NCI-H345 (cell line): ENCODE data around the gene HID1.
"Not testable (repeated sequence)": the region's sequence is repeated elsewhere in the genome, so short reads cannot be mapped to it uniquely, and the experiment has no call there.

Source experiments
- DNase-seq: peaks from one replicate; lab custom pipeline; 2025; lab: John Stamatoyannopoulos, UW

Gene HID1, protein sequence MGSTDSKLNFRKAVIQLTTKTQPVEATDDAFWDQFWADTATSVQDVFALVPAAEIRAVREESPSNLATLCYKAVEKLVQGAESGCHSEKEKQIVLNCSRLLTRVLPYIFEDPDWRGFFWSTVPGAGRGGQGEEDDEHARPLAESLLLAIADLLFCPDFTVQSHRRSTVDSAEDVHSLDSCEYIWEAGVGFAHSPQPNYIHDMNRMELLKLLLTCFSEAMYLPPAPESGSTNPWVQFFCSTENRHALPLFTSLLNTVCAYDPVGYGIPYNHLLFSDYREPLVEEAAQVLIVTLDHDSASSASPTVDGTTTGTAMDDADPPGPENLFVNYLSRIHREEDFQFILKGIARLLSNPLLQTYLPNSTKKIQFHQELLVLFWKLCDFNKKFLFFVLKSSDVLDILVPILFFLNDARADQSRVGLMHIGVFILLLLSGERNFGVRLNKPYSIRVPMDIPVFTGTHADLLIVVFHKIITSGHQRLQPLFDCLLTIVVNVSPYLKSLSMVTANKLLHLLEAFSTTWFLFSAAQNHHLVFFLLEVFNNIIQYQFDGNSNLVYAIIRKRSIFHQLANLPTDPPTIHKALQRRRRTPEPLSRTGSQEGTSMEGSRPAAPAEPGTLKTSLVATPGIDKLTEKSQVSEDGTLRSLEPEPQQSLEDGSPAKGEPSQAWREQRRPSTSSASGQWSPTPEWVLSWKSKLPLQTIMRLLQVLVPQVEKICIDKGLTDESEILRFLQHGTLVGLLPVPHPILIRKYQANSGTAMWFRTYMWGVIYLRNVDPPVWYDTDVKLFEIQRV

DNA sequence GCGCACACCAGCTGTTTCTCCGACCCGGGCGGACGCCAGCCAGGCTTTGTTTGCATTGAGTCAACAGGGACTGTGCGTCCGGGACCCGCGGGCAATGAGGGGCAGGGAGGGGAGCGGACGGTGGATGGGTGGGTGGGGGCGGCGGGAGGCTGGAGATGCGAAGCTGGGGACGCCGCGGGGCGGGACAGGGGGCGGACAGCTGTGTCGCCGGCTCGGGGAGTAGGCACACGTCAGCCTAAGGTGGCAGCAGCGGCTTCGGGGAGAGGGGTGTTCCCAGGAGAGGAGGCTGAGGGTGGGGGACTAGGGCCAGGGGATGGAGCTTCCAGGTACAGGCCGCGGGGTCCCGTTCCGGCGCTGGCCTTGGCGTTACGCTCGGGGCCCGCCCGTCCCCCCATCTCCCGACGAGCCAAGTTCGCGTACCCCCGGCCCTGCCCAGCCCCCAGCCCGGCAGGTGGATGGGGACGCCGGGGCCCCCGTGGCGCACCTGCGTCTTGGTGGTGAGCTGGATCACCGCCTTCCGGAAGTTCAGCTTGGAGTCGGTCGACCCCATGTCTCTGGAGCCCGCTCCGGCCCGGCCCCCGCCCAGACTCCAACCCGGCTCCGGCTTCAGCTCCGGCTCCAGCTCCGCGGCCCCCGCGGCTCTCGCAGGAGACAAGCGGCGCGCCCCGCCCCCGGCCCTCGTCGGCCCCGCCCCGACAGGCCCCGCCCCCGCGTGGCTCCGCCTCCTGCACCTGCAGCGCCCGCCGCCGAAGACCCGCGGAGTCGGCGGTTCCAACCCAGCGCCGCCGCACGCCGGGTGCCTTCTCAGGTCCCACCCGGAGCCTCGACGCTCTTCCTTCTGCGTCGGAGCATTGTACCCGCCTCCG is at the start of gene HID1:
HID1 (minus strand) TSS at position 653 of the 866 bp plus-strand sequence; CDS start at position 550, 103 bp downstream.
- DNase-seq, result peak; percentile 87

DNA sequence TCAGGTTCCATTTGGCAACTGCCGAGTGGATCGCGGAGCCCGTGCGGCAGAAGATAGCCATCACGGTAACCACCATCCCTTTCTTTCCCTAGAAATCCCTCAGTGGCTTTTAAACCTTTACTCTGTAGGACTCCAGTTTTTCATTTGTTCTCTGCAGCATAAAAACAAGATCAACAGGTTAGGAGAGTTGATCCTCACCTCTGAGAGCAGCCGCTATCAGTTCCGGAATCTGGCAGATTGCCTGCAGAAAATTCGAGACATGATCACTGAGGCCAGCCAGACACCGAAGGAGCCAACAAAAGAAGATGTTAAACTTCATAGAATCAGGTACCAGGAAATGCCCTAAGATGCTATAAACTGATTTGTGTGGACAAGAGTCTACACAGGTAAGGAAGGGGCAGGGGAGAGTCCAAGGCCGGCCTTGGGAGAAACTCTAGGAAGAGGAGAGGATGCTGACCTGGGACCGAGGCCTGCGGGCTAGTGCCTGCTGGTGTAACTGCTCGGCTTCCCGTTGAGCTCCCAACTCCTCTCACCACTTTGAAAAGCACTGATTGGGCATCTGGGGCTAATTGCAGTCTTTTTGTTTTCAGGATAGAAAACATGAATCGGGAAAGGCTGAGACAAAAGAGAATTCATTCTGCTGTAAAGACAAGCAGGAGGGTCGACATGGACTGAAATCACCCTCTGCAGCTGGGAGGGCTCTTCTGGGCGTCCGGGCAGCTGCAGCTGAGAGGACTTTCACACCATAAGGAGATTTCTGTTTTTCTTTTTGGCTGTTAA is 48.0 kb upstream of the HID1 start:
- DNase-seq, result no peak

DNA sequence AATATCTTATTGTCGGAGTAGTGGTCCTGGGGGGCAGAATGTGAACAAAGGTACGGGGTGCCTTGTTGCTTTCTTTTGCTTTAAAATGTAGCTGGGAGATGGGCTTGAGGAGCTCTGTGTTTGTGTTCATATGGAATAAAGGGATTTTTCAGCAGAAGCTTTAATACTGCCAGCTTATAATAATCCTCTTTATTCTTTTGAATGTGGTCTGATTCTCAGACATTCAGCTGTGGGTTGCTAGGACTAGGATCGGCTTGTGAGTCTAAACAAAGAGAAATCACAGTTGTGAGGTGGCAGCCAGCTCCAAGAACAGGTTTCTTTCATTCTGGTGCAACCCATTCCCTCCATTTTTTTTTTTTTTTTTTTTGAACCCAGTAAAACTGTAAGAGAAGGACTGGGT is 47.2 kb upstream of the HID1 start:
- DNase-seq, result no peak

DNA sequence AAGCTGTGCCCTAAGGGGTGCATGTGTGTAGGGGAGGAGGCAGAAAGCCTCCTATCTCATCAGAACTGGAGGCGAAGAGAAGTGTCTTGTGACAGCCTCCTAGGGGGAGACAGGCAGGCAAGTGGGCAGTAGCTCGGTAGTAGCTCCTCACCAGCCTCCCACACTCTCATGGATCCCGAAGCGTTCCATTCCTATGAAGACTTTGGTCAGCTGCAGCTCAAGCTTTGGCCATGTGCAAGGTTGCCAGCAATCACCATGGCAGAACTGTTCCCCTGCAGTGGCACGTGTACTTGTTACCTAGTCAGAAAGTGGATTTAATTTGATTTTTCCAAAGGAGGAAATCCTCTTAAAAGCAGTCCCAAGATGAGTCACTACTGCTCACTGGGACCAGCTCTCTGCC is 46.6 kb upstream of the HID1 start:
- no peak for DNase-seq

DNA sequence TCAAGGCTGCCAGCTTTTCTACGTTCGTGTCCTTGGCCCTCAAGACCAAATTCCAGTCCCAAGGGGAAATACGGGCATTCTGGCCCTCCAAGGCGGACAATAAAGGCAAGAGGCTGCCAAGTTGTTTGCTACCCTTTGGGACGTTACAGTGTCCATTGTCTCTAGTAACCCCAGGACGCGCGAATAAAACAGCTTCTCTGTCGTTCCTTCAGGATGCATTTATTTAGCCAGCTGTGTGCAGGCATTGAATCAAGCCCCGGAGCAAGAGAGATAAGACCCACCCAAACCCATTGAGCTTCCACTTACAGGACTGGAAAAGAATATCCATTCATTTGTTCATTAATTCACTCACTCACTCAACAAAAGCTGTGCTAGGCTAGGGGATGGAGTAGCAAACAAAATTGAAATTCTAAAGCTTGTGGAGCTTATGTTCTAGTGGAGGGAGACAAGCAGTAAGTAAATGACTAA is 40.6 kb upstream of the HID1 start:
- no peak for DNase-seq

DNA sequence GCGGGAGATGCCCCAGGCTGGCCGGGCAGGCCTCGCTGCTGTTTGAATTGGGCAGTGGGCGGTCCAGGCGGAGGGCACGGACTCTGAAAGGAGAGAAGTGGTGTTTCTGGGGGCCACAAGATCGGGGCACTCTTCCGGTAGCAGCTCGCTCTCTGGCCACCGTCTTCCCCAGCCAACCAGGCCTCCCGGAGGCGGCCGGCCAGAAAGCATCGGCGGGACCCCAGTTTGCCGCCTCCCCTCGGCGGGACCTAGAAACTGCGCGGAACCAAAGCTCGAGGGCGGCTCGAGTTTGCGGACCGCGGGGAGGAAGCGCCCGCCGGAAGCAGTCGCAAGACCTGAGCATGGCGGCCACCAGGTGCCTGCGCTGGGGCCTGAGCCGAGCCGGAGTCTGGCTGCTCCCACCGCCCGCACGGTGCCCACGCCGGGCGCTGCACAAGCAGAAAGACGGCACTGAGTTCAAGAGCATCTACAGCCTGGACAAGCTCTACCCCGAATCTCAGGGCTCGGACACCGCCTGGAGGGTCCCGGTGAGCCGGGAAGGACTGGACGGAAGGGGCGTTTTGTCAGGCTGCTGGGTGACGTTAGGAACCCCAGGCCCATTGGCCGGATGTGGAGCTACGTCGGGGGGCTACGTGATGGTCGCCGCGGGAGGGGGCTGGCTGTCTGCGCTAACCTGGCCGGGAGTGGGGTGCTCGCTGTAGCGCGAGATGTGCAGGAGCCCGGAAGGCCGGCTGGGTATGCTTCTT is 40.0 kb upstream of the HID1 start, which contains the start of gene MRPL58:
MRPL58 (plus strand) TSS at position 325 of the 746 bp plus-strand sequence; CDS start at position 342, 17 bp downstream.
- DNase-seq, result peak; percentile 92

DNA sequence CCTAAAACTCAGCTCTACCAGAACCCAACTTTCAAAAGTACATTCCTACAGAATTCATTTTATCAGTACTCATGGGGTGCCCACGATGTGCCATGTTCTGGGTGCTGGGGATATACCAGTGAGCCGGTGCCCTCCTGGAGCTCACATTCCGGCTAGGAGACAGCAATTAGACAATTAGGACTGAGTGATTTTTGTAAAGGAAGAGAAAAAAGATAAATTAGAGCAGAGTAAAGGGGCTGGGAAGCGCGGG is 39.5 kb upstream of the HID1 start:
- no peak for DNase-seq

DNA sequence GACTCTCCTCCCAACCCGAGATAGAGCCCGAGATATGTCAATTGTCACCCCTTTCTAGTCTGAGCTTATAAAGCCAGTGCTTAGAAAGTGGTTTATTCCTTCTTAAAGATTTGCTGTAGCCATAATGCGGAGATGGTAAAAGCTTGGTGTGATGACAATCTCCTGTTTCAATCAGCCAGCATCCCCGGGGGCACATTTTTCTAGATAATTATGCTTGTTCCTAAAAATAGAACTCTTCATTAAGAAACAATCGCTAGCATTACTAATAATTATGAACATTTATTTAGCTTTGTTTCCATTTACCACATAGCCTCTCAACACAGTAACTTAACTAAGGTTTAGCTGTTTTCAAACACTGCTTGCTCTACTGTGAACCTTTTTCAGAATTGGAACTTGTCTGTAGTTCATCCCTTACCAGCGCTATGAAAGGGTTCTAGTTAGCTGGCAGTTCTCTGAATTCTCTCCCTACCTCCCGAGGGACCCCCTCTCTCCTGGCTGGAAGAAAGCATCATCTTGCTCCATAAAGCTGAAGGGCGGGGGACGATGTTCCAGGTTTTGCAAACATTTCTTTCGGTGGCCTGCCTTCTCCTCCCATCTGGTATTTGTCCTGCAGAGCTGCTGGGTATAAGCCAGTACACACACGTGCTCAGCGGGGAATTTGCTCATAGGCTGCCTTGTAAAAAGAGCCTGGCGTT is 39.0 kb upstream of the HID1 start:
- DNase-seq, result no peak

DNA sequence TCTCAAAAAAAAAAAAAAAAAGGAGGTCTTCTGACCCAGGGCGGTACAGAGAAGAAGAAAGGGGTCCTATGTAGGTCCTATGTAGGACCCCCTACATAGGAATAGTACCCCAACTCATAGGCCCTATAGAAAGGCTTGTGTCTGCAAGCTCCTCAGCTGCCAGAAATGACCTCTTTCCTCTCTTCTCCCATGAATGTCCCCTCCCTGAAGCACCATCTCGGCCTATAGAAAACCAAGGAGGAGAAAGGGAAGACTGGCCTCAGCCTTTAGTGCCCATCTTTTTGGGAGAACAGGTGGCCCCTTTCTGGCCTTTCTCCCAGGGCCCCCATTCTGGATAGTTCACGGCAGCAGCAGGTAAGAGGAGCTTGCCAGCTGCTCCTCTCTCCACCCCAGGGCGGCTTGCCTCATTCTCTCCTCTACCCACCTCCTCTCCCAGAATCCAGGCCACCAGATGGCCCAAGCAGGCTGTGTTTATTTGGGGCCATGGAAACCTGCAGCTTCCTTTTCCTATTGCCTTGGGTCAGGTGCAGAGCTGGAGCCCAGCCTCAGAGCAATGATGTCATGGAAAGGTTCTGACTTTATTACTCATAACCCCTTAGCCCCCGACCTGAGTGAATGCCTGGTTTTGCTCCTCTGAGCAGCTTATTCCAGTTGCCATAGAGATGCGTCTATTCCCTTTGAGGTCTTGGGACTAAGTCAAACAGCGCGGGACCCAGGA is 38.3 kb upstream of the HID1 start:
- DNase-seq, result peak; percentile 45

DNA sequence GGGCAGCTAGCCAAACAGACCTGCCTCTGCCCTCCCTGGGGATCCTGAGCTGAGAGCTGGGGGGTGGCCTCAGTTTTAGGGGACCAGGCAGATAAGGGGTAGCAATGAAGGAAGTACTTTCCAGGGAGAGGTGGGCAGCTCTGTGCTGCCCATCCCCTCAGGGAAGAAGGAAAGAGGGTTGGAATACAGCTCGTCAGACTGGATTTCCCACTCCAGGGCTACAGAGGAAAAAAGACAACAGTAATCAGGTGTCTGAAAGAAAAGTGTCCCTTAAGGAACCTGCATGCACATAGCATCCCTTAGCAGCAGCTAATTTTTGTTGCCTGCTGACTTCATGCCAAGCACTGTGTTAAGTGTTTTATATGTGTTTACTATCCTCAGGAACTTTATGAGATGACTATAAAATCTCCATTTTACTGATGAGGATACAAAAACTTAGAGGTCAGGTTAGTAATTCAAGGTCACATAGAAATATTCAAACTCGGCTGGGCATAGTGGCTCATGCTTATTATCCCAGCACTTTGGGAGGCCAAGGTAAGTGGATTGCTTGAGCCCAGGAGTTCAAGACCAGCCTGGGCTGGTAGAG is 36.7 kb upstream of the HID1 start:
- DNase-seq, result no peak

DNA sequence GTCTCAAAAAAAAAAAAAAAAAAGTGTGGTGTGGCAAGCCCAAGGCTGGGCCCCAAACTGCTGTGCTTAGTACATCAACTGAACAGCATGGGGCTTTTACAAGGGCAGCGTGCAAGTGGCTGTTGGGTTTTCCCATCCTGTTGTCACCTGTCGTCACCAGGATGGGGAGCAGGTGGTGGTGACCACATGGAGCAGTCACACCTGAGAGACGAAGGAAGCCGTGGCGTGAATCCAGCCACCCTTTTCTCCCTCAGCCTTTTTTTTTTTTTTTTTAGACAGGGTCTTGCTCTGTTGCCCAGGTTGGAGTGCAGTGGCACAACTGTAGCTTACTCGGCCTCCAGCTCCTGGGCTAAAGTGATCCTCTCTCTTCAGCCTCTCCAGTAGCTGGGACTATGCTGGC is 35.8 kb upstream of the HID1 start:
- DNase-seq, result peak; percentile 55

DNA sequence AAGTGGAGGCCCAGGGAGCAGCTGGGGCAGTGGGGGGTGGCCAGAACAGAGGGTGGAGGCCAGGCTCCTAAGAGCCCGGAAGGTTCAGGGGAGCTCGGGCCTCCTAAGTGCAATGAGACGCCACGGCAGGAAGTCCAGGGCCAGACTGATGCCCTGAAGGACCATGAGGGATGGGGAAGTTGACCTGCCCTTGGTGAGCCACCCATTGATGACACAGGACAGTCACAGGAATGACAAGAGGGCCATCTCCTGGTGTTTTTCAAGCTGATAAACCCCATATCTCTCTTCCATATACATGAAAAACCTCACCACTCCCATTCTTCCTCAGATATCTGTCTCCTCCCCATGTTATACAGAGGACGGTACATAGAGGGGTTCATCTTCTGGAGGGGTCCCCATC is 34.1 kb upstream of the HID1 start:
- DNase-seq, result no peak

DNA sequence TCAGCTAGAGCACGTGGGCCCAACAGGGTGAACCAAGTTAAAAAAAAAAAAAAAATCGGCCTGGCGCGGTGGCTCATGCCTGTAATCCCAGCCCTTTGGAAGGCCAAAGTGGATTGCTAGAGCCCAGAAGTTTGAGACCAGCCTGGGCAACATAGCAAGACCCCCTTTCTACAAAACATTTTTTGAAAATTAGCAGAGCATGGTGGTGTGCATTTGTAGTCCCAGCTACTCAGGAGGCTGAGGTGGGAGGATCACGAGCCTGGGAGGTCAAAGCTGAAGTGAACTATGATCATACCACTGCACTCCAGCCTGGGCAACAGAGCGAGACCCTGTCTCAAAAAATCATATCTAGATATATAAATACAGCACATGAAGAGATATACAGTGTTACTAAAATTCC is 33.5 kb upstream of the HID1 start:
- not testable (repeated sequence) for DNase-seq

DNA sequence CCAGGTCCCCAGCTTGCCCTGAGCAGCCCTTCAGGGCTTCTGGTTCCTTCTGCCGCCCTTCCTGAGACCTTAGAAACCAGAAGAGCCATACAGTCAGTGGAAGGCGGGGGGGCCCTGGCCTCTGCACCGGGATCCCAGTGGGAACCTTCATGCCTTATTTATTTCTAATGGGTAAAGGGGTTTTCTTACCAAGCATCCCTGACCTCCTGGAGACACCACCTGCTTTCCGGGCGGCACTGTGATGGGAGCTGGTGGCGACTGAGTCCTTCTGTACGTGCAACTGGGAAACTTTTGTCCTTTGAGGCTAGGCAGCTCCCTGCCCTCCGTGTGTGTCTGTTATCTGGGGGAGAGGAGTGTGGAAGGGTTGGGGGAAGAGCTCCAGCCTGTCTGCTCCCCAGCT is 32.7 kb upstream of the HID1 start:
- DNase-seq, result no peak

DNA sequence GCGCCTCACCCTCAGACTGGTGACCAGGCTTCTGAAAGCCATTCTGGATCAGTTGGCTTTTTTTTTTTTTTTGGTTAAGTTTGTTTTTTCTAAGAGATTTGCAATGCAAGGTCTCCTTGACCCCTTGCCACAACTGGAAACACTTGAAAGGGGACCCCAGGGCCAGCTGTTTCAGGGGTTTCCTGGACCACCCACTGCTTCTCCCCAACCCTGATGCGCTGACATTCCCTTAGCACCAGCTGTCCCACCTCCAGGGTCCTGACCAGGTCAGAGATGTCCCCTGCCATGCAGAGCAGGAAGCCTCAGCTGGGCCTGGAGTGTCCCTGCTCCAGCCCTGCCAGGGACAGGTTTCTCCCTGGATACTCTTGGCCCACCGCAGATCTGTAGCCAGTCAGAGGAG is 31.8 kb upstream of the HID1 start:
- DNase-seq, result no peak

DNA sequence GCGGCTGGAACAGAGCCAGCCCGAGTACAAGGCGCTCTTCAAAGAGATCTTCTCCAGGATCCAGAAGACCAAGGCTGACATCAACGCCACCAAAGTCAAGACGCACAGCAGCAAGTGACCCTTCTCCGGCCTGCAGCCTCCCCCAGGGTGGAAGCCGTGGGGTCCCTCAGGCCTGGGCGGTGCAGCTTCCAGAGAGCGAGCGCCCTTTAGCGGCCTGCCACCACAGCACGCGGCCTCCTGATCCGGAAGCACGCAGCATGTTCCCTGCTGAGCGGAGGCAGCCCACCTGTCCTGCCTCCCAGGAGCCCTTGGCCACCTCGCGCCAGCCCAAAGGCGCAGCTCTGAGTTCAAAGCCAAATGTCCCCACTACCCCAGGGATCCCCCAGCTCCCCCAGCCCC is 31.4 kb upstream of the HID1 start:
- DNase-seq, result no peak

DNA sequence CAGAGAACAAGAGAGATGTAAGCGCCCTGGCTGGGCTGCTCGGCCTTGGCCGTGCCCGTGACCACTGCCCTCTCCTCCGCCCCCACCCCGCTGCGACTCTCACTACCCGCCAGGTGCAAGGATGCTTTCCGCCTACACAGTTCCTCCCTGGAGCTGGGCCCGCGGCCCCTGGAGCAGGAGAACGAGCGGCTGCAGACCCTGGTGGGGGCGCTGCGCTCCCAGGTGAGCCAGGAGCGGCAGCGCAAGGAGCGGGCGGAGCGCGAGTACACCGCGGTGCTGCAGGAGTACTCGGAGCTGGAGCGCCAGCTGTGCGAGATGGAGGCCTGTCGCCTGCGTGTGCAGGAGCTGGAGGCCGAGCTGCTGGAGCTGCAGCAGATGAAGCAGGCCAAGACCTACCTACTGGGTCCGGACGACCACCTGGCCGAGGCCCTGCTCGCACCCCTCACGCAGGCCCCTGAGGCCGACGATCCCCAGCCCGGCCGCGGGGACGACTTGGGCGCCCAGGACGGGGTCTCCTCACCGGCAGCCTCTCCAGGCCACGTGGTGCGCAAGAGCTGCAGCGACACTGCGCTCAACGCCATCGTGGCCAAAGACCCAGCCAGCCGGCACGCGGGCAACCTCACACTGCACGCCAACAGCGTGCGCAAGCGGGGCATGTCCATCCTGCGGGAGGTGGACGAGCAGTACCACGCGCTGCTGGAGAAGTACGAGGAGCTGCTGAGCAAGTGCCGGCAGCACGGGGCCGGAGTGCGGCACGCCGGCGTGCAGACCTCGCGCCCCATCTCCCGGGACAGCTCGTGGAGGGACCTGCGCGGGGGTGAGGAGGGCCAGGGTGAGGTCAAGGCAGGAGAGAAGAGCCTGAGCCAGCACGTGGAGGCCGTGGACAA is 30.8 kb upstream of the HID1 start:
- no peak for DNase-seq
